HG02970 (cell line): ENCODE results near the gene ANO3.

Experiments used
- ATAC-seq: cut with Tn5 transposase; IDR thresholded peaks from one replicate; pipeline ENCODE4 v1.9.1; 2021; ENCODE audit warnings: mild to moderate bottlenecking, moderate library complexity, moderate number of reproducible peaks; ENCODE audit not compliant: unreplicated experiment, low FRiP score

ANO3 gene

DNA sequence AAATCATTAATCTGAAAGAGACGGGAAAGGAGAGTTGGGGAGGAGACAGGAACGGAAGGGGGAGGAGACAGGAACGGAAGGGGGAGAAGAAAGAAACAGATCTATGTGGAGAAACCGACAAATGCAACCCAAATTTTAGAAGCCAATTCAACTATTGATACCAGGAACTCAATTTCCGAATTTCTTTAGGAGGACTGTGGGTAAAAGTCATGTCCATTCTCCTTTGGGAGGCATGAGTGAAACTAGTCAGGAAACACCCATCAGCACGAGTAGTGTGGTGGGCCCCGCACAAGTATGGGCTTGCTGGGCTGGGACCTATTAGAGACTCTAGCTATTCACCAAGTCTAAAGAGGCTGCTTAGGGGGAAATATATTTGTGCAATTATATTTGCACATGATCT is 18.1 kb downstream of the ANO3 start:
- no peak for ATAC-seq

GRCh38 chr11:26353010-26353409 is 21.1 kb downstream of the ANO3 start:
- no peak for ATAC-seq

DNA sequence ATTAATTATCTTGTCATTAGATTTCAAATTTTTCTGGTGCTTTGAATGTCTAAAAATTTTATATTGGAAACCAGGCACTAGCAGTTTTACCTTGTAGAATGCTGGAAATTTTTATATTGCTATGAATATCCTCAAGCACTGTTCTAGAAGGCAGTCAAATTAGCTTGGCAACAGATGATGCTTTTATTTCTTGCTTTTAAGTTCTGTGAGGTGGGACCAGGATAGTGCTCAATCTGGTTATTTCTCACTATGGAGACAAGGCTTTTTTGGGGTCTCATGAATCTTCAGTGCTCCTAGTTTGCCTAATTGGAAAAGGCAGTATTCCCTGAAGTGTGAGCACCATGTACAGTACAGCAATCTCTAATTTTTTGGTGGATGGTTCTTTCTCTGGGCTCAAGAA is 27.1 kb downstream of the ANO3 start:
- ATAC-seq = no peak

DNA sequence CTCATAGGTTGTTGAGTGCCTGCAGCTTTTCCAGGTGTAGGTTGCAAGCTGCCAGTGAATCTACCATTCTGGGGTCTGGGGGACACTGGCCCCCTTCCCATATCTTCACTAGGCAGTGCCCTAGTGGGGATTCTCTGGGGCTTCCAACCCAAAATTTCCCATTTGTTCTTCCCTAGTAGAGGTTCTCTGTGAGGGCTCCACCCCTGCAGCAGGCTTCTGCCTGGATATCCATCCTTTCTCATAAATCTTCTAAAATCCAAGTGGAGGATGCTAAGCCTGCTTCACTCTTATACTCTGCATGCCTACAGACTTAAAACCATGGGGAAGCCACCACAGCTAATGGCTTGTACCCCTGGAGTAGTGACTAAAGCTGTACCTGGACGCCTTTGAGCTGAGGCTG is 33.4 kb downstream of the ANO3 start:
- ATAC-seq = no peak

DNA sequence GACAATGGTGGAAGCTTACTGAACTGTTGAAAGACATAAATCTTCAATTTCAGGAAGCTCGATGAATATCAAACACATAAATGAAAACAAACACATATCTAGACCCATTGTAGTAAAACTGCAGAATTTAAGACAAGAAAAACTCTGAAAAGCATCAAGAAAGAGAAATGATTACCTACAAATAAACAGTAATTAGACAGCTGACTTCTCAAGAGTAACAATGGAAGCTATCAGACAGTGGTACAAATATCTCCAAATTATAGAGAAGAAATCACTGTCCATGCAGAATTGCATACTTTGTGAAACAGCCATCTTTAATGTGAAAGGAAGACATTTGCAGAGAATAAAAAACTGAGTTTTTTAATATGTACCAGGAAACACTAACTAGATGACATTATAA is 45.7 kb downstream of the ANO3 start:
- no peak for ATAC-seq

DNA sequence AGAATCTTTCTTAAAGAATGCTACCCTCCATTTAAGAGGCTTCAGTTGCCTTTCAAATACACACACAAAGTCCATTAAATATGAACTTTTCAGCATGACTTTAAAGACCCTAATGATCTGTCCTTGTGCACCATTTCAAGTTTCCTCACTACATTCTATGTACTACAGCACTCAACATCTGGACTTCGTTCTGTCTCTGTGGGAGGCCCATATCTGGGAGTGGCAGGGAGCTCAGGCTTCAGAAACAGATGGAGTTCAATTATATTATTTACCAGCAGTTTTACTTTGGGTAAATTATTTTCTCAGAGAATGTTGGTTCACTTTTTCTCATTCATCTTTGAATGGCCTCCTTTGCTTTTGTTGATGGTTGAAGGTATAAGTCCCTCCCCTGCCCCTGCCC is 67.4 kb downstream of the ANO3 start:
- no peak for ATAC-seq

DNA sequence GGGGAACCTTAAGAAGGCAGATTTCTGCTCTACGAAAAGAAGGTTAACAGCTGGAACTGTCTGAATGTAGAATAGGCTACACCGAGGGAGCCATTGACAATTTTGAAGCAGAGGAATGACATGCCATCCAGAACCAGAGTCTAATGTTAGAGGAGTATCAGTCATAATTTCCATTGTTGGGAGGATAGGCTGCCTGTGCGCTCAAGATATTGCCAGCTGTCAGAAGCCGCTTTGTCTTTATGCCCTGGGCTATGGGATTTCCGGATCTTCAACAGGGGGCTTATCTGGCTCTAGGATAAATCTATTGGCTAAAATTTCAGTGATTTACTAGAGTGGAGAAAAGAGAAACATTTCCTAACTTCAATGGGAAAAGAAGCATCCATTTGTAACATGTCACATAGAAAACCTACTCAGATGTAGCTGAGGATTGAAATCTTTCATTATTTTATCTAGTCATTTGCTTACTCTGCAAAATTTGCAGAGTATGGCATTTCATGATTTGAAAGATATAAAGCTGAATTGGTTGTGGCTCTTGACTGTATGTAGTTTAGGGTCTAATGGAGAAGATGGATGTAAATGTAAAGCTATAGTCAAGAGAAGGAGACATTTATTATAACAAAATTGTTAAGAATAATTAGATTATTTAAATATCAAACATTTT is 78.9 kb downstream of the ANO3 start:
- ATAC-seq = no peak

DNA sequence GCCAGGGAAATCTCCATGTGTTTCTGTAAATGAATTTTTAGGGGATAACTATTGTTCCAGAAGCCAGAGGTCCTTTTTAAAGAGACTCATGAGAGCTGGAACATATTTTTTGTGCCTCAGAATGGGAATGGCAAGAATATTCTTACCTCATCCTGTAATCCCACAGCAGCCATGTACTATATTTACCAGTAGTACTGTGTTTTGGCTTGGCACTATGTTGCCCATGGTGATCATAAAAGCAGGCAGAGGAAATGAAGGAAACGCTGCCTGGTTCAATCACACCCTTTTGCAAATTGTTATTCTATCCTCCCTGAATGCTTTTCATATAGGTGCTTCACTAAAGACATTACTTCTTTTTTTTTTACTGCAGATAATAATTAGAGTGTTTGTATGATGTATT is 81.0 kb downstream of the ANO3 start:
- ATAC-seq = no peak

DNA sequence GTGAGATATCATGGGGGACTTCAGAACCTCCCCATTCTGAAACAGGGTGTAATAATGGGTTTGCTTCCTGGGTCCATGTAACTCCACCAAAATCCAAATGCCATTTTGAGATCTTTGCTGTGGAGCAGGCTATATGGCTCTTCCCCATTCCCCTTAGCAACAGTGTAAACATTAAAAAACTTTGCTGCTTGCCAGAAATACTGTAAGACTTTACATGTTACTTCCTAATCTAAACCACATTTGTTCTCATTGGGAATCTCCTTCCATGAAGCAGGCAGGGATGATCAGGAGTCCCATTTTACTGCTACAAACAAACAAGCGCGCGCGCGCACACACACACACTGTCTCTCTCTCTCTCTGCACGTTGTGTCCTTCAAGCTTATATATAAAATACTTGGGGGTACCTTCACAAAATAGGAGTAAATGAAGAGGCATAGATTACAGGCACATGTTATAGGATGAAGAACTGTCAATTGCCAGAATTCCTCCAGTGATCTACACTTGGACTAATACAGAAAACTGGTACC is 86.5 kb downstream of the ANO3 start:
- ATAC-seq = no peak

DNA sequence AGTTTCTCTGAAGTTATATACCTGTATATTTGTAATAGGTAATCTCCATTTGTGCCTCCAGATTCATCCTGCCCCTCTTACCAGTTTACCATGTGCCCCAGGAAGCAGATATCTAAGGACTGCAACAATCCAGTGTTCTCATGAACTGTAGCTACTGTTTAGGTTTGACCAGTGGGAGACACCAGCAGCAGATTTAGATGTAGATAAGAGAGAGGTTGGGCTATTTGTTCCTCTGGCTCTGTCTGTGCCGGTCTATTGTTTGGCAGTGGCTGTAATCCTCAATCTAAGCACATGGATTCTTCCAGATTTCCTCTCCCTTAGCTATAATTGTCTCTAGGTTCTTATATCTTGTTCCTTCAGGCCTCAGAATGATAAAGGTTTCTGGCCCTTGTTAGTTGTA is 88.4 kb downstream of the ANO3 start:
- no peak for ATAC-seq

GRCh38 chr11:26424255-26424654 is 92.3 kb downstream of the ANO3 start:
- no peak for ATAC-seq

GRCh38 chr11:26439854-26440253 is 107.9 kb downstream of the ANO3 start:
- no peak for ATAC-seq

DNA sequence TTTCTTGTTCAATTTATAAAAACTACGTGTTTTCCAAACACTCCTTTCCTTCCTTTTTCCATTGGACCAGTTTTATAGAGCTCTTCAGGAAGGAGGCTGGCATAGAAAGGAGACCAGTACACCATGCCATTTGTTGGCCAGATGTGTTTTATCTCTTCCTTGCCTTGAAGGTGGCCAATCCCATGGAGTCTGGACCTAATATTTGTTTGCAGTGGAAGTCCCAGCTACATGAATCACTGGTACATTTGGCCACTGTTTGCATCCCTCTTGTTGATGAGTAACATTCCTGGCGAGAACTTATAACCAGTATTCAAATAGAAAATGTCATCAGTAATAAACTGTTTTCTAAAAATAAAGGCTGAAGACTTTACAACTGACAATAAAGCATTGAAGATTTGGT is 110.2 kb downstream of the ANO3 start:
- no peak for ATAC-seq

DNA sequence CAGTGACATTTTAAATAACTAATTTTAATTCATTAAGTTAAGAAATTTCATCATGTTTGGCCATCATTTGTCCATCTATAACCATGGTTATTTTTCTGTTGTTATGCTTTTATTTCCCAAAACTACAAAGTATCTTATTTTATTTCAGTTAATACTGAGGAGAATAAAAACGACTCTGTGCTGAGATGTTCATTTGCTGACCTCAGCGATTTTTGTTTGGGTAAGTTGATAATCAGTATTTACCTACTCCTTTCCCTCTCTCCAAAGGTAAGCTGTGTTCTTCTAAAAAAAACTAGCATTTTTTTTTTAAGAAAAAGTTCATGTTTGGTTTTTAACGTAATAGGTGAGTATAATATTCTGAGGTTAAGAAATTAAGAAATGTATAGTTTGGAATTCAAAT is 111.7 kb downstream of the ANO3 start:
- no peak for ATAC-seq

DNA sequence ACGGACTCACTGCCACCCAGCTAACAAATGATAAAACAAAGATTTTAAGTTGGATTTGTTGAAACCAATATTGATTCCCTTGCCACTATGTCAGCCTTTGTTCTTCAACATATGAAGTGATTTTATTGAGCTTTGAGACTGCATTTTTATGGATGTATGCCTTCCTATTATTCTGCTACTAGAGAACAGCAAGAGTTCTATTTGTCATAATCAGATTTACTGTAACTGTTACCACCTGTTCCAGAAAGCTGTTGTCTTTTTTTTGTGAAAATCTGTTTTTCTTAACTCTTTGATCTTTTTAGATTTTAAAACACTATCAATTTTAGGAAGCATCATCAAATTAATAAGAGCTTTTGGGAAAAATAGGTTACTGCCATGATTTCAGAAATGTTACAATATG is 125.7 kb downstream of the ANO3 start:
- no peak for ATAC-seq

DNA sequence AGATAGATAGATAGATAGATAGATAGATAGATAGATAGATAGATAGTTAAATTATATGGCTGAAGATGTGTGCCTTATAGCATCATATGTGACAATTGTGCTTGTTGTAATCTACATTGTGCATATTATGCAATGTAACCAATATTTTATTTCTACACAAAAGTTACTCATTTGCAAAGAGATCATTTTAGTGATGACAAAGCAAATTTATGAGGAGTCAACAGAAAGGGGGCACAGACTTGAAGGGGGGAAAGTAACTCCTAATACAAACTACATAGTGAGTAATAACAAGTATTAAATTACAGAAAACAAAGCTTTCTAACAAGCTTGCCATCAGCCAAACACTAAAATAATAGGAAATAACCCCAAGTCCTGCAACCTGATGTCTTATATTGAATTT is 133.3 kb downstream of the ANO3 start:
- no peak for ATAC-seq

DNA sequence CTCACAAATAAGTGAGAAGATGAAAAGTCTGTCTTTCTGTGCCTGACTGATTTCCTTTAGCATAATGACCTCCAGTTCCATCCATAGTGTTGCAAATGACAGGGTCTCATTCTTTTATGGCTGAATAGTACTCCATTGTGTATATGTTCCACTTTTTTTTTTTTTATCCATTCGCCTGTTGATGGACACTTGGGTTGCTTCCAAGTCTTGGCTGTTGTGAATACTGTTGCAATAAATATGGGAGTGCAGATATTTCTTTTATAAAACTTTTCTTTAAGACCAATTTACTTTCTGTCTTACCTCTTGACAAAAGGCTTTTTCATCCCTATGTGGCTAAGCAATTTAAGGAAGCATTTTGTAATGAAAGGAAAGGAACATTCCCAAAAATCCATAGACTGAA is 135.6 kb downstream of the ANO3 start:
- ATAC-seq = no peak

DNA sequence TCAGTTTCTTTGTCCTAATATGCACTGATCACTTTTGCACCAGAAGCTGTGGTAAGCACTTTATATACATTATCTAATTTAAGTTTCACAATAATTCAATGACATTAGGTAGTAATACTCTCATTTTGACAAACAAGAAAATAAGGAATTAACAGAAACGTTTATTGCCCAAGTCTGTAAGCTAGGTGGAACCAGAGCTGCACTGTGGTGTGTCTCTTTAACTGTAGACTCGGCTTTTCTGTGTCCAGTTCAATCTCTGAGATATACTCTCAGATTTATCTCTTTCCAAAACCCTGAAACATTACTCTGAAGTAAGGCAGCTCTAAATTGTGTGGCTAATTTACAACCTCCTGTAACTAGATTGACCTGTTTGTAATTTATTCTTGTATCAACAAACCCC is 139.1 kb downstream of the ANO3 start:
- ATAC-seq = no peak

- ATAC-seq = no peak
These were observed 141.6 kb downstream of the ANO3 start for GRCh38 chr11:26473216-26474194.

GRCh38 chr11:26474401-26474800 is 142.5 kb downstream of the ANO3 start:
- no peak for ATAC-seq

GRCh38 chr11:26477396-26477795 is 145.5 kb downstream of the ANO3 start:
- ATAC-seq = no peak

- no peak for ATAC-seq
These were observed 146.8 kb downstream of the ANO3 start for GRCh38 chr11:26478710-26479109.
